Measurements from ENCODE around the gene HOXD9.

HOXD9 gene

DNA sequence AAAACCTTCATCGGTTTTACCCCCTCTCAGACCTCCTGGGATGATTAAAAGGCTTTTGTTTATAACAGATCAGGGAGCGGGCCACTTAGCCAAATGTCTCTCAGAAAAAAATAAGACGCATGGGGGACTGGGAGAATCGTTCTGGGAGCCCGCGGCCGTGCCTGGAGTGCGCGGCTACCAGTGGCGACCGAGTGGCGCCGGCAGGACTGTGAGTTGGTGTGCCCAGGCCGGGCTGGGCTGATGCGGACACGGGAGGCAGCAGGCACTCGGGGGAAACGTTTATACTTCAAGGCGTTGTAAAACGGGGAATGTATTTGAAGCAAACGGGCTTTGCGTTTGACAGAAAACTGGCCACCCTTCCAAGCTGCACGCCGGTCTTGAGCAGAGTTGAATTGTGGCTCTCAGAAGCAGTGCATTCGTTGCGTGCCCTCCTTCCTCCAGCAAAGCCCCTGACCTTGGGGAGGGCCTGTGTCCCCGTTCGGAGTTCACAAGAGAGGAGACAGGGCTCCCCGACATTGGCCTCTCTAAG is 10.6 kb upstream of the HOXD9 start:
- no peak for DNase-seq

DNA sequence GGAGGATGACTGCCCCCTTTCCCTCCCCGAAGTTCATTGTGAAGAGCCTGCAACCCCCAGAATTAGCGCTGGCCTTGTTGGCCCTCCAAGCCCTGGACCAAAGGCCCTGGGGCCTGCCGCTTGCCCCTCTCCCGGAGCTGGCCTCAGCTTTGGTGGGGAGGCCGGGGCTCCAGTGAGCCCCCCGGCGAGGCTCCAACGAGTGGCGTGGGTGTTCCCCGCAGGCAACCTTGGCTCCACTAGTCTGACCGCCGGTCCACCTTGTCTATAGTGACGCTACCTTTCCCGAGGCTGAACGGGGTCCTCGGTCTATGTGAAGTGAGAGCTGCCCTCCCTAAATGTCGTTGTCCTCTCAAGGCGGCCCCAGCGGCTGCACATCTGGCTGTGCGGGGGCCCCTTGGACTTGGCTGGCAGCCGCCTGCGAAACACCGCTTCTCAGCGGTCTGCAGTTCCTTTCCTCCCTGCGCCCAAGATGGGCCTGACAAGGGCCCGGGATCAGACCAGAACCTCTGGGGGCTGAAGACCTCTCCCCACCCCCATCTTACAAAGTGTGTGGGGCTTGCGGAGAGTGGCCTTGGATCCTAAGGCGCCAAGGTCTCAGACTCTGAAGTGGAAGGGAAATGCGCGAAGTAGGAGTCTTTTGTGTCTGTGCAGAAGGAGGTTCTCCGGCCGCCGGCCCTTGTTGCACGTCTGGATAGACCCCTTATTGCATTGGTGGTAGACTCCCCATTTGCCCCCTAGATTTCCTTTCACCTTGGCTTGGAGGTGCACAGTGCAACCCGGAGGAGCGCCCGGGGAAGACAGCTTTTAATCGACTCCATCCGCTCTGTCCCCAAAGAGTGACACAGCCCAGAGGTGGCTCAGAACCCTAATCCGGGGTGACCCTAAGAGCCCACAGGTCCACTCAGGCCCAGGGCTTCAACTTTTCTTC is 9.9 kb upstream of the HOXD9 start:
- no peak for DNase-seq

DNA sequence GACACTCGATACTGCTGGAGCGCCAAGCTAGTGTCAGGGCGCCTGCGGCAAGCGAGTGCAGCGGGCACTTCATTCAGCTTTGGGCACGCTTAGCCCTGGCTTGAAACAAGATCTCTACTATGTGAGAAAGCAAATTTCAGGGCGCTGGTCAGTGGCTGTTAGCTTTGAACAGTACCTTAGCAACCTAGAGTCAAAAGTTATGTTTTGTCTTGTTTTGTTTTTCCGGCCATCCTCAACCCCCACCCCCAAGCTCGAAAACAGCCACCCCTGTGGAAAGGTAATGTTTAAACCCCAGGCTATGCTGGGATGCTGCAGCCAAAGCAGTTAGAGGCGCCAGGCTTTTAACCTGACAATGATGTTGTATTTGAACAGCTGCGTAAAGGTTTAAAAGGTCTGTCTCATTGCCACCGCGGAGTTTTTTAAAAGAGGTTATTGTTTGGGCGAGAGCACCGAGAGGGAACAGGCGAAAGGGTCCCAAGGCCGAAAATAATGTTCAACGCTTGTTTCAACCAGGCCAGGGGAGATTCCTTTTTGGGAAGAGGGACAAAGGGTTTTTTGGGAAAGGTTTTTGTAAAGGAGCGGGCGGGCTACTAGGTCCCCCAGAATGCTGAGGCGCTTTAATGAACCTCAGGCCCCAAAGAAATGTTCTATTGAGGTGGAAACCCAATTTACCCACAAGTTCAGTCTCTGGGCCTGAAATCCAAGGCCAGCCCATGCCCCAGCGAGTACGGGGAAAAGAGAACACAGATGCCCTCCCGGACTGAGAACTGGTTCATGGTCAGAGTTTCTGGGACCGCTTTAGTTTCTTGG is 8.2 kb upstream of the HOXD9 start:
- DNase-seq, result no peak

DNA sequence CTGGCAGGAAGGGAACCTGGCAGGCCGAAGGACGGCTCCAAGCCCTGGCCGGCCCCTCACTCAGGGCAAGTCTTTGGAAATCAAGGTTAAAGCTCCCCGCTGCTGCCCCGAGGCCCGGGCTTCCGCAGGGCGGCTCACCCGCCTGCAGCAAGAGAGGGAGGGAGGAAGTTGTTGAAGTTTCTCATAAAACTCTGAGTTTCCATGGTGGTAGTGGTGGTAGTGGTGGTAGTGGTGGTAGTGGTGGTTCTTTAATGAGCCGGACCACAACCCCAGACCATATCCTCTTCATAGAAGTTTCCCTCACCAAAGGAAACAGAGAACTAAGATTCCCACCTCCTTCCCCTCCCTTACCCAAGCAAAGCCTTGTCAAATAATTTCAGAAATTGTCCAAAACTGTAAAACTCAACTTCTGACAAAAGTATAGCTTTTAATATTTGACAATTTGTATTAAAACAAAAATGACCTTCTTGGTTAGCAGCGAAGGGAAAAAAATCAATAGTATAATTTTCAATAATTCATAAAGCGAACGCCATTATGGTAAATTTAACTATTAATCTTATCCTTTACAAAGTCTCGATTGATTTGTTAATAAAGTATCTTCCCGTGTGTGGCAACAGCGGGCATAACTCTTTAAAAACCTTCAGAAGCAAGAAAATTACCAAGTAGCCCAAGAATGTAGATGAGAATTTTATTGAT is 7.4 kb upstream of the HOXD9 start:
- DNase-seq, result no peak

DNA sequence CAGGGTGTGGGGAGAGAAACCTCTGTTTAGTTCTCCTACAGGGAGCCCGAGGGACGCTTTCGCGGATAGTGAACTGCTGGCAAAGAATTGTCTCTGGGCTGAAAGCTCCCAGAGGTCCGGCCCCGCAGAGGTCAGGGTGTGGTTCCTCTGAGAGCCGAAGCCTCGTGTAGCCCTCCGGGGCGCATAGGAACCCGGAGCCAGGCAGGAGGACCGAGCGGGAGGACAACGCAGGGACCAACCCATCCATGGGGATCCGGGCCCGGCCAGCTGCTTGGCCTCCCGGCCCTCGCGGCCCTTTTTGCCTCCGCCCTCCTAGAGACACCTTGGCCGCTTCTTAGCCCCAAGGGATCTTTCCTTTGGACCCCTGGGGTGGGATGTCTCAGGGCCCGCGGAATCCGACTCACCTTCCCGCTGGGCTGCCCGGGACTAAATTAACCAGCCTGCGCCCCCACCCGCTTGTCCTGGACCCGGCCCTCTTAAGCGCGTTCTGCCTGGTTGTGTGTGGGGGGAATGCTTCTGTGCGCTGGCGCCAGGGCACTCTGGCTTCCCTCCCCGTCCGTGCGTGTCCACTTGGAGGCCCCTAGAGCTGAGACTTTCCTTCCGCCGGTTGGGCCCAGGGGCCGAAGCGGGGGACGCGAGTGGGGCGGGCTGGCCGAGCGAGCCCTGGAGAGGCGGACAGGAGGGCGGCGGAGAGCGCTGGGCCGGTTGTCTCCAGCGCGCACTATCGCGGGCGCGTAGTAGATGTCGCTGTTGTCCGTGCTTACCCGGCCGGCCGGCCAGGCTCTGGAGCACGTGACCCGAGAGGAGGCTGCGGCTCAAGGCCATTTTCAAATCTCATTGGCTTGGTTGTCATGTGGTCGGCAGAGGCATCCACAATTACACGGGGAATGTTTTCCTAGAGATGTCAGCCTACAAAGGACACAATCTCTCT is 6.4 kb upstream of the HOXD9 start, which contains the start of gene HOXD10:
TSS of gene HOXD10 (plus strand) at position 896 of the 931 bp plus-strand sequence. CDS start 56 bp downstream, outside the sequence.
- no peak for DNase-seq

DNA sequence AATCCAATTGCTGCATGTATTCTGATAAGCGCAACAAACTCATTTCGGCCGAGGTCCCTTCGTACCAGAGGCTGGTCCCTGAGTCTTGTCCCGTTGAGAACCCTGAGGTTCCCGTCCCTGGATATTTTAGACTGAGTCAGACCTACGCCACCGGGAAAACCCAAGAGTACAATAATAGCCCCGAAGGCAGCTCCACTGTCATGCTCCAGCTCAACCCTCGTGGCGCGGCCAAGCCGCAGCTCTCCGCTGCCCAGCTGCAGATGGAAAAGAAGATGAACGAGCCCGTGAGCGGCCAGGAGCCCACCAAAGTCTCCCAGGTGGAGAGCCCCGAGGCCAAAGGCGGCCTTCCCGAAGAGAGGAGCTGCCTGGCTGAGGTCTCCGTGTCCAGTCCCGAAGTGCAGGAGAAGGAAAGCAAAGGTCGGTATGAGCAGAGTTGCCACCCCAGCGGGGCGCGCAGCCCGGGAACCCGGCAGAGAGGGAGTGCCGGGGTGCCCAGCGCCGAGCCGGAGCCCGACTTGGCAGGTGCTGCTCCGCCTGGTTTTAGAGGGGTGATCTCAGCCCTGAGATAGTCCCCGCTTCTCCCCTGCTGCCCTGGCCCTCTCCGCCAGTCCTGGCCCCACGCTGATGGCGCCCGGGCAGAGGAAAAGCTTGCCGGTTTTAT is 5.2 kb upstream of the HOXD9 start:
- no peak for DNase-seq

DNA sequence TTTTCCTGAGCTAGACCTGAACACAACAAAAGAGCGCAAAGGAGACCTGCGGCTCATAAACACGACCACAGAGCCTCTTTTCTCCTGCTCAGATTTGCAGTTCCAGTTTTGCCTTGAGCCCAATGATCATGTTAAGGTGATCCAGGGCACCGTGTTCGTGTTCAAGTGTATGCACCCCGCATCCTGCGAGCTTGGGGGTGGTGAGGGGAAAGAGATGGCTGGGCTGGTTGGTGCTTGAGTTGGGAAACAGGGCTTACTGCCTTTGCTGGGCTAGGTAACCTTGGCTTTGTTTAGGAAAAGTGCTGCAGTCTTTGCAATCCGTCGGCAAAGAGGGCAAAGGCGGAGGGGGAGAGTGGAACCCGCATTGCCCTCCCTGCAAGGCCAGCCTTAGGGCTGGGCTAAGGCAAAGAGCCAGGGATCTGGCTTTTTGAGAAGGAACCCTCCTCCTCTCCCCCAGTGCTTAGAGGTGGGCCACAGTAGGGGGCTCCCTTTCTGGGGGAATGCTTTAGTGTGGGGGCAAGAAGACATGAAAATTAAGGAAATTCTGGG is 4.6 kb upstream of the HOXD9 start:
- DNase-seq, result no peak

DNA sequence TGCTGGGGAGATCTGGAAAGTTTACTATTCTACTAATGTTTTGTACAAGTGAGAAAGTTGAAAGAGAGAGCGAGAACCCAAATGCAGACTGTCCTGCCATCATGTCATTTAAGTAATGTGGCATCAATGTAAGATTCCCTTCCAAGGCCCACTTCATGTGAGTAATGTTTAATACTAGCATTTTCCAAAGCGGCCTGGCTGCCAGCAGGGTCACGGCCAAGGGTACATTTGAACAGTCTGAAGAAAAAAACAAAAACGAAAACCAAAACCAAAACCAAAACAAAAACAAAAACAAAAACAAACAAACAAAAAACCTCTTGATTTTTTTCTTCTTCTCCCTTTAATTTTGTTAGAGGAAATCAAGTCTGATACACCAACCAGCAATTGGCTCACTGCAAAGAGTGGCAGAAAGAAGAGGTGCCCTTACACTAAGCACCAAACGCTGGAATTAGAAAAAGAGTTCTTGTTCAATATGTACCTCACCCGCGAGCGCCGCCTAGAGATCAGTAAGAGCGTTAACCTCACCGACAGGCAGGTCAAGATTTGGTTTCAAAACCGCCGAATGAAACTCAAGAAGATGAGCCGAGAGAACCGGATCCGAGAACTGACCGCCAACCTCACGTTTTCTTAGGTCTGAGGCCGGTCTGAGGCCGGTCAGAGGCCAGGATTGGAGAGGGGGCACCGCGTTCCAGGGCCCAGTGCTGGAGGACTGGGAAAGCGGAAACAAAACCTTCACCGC is 3.7 kb upstream of the HOXD9 start:
- DNase-seq, result peak in 1 of 2 experiments; percentile 15

DNA sequence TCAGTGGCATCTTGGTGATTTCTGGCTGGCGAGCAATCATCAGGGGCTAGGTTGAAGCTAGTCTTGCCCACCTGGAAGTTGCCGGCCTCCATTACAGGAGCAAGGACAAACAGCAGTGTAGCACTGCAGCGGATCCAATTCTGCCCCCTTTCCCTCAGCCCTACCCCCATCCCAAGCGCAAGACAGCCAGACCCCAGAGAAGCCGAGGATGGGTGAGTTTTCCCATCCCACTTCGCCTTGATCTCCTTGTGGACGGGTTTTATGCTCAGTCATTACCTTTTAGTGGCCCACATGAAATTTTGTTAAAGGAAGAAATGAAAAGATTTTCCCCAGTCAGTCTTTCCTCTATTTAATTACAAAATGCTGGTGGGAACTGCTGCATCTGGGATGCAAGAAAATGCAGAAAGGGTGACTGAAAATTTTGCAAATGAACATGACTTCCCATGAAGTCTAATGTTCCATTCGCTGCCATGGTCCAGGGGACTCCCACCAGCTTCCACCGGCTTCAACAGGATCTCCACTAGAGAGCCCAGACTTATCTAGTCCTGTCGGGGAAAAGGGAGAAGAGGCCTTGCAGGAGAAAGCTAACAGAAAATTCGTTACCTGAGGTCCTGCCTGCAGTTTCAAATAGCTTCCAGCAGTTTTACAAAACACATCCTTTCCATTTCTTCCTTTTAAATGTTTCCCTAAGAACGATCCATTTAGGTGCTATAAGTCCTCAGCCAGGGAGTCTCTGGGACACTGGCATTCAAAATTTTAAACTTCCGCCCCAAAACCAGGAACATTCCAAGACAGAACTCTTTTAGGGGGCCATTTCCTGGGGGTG is 1.9 kb upstream of the HOXD9 start:
- no peak for DNase-seq

DNA sequence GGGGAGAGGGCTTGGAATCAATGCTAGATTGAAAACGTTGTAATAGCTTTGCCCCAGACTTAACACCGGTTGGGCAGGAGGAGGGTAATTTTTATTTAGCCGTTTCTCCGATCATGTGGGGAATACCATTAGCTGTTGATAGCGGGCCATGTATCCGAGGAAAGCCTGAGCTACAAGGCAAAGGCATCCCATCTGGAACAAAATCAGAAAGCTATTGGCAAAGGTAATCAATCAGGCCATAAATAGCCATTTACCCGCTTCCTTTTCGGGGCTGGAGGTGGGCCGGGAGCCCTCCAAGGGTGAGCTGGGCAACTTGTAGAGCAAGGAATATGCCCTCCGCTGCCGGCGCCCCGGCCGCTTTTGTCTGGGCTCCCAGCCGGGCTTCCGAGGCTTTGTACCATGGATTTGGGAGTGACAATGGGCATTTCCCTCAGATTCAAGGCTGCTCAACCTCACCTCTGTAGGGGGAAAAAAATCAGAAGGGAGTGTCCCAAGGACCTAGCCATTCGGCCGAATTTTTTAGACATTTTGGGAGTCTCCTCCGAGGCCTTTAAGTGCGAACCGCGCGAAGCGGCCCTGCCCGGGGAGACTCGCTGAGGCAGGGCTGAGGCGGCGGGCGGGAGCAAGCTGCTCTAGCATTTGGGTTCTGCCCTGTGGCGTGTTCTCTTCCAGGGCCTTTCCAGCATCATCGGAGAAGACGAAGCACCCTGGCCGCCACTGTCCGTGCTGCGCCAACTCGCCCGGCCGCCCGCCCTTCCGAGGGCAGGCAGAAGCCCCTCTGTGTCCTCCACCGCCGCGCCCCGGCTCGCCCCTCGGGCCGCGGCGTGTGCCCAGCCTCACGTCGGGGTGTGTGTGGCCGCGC is 1.1 kb upstream of the HOXD9 start:
- no peak for DNase-seq

DNA sequence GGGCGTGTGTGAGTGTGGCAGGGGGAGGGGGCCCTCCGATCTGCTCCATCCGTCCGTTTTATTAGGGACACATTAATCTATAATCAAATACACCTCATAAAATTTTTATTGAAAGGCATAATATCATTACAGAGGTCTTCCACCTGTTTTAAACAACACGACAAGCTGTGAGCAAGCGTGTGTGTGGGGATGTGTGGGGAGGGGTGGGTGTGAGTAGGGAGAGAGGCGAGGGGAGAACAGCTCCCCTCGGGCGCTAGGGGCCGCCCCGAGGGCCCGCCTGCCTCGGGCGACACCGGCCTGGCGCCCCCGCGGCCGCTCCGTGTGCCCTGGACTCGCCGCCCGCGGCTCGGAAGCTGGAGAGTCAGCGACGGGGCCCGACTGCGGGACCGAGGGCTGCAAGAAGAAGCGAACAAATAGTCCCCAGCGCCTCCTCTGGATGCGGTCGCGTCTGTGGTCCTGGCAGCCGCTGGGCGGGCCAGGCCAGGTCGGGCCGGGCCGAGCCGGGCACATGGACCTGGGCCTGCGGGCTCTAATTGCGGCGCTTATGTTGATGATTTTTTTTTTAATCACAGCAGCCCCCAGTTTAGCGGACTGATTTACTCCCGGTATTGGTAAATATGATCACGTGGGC is 352 bp upstream of the HOXD9 start:
- peak in 1 of 2 experiments; percentile 58 for DNase-seq

DNA sequence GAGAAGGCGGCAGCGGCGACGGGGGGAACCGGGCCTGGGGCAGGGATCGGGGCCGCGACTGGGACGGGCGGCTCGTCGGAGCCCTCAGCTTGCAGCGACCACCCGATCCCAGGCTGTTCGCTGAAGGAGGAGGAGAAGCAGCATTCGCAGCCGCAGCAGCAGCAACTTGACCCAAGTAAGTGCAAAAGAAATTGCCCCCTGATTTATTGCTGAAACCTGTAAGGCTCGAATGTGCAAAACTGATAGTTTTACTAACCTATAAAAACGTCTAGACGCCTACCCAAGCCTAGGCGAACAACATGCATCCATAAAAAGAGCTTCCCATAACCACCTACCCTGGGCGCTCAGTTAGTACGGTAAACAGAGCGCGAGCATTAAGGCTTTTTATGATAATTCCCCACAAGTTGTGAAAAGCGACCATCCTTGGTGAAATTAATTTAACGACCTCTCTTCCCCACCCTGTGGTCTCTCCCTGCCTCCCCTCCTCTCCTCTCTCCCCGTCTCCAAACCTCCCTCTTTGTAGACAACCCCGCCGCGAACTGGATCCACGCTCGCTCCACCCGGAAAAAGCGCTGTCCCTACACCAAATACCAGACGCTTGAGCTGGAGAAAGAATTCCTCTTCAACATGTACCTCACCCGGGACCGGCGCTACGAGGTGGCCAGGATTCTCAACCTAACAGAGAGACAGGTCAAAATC is 1.0 kb downstream of the HOXD9 start:
- no peak for DNase-seq

DNA sequence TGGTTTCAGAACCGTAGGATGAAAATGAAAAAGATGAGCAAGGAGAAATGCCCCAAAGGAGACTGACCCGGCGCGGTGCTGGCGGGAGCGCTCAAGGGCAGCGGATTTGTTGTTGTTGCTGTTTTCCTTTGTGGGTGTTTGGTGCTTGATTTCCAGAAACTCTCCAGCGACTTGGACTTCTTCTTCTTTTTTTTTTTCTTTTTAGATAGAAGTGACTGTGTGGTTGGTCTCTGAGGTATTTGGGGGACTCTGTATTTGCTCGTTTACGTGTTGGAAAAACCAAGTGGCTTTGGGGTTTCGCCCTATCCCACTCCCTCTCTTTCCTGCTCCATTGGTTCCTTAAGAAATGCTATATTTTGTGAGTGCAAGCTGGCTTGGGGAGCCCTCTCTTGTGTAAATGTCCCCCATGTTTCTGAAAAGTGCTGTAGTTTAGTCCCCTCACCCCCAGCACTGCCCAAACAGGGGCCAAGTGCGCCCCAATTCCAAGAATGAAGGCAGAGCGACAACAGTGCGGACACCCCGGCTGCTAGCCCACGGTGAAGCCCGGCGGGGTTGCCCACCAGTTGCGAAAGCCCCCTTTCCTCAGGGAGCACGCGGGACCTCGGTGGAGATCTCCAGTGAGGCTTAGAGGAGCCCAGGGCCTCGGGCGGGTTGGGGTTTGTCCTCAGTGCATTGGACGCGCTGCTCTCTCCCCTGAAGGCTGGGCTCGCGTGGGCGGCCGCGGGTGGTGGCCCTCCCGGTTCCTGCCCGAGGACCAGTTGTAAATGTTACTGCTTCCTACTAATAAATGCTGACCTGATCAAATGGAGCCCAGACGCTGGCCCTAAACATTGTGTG is 1.8 kb downstream of the HOXD9 start:
- no peak for DNase-seq

DNA sequence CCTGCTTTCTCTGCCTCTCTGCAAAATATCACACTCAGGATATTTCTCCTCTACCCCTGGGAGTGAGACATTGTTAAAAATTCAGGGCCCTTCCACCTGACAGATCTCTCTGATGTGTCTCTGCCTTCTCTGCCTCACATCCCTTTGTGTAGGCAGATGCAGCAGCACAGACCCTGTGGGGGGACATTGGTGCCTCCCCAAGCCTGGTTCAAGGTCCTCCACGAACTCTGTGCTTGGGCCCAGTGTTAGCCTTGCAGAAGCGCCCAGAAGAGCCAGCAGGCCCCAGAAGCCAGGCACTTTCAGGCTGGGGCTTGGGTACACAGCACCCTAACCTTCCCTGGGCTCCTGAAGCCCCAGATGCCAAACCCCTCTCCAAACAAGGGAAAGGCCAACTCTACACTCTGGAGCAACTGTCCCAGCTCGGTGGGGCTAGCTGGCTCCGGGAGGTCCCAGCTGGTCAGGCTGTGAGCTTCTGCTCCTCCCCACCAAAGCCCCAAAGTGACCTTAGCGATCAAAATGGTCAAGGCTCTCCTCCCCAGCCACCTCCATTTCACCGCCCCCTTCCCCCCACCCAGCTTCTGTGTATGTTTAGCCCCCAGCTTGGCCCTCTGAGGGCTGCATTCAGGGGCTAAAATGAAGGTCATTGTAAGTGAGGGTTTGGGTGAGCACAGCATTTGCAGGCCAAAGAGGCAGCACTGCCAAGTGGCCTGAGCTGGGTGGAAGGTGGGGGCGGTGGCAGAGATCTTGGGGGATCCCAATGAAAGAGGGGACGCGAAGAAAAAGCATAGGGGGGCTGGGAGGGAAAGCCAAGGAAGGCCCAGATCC is 2.6 kb downstream of the HOXD9 start:
- no peak for DNase-seq

DNA sequence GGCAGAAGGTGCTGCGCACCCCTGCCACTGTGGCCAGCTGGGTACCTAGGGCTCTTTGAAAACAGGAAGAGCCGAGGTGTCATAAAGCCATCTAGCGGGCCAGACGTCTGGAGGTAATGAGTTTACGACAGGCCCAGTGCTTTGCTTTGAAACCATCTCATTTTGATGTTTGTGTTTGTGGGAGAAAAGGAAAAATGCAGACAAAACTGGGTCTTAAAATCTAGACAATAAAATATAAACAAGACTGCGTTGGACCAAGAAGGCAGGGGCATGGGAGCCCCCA is 3.2 kb downstream of the HOXD9 start:
- DNase-seq, result no peak
